Mononuclear cell (primary cell): ENCODE data around the gene UGP2. TPM values are rescaled to one million over a fixed set of nuclear protein-coding genes. Genes with fewer than 3 reads are reported as not detected.
"Not testable (repeated sequence)": the region's sequence is repeated elsewhere in the genome, so short reads cannot be mapped to it uniquely, and the experiment has no call there.

Experiments
- H3K27me3 ChIP-seq: 2 replicates; pipeline ENCODE4 v1.6.0; 2011; ENCODE audit warnings: low read length, control low read depth; ENCODE audit not compliant: insufficient read depth
- H3K4me1 ChIP-seq: 2 replicates; pipeline ENCODE4 v1.5.1; 2011; ENCODE audit warnings: mild to moderate bottlenecking, low read length, control low read depth; ENCODE audit not compliant: insufficient read depth
- H3K4me3 ChIP-seq: 2 replicates; pipeline ENCODE4 v1.5.1; 2011; ENCODE audit warnings: mild to moderate bottlenecking, low read length, moderate library complexity
- H3K9me3 ChIP-seq: 2 replicates; pipeline ENCODE4 v1.5.1; 2011; ENCODE audit warnings: low read depth, mild to moderate bottlenecking, control low read depth, low read length
- total RNA-seq: library from RNA; depleted of rRNA; stranded (reverse); fragments of >200 nt; gene quantifications from one replicate; pipeline ENCODE4 v1.2.3, GENCODE V29; 2012

Gene UGP2
- total RNA-seq, result 57.4 TPM

DNA sequence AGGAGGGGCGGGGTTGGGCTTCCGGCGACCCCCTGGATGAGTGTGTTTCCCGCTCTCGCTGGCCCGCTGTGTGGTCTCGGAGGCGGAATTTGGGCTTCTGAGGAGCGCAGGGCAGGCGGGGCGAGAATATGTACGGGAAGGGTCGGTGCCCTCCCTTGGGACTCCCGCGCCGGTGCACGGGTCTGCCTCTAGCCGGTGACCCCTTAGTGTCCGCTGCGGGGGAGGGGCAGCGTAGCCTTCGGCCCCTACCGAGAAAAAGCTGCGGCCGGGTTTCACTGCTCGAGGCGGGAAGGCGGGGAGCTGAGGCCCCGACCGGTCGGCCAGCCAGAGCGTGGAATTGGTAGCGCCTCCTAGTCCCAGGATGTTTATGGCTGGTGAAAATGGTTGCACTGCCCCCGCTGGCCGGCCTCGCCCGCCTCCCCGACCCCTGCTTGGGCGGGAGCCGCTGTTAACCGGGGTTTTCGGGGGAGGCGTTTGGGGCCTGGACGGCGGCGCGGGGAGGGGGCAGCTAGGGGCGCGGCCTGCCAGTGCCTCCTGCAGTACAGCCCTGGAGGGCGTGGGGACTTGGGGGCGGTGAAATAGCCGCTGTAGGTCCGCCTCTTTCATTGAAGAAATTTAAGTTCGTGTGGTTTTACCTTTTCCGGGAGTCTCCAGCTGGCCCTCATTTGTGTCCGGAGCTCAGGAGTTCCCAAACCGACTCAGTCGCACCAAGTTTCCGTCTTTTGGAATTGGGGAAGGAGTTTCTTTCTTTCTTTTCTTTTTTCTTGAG lies at the start of gene UGP2:
Gene UGP2 (plus strand): TSS at position 643 of the 769 bp plus-strand sequence. CDS start 290 bp downstream, outside the sequence.
- Histone ChIP-seq H3K9me3 (no peaks in the 10 kb centered on the region), H3K4me1 (peaks cover 32% of the 10 kb centered on the region), H3K27me3 (no peaks in the 10 kb centered on the region), H3K4me3 (peak within 1 kb of the TSS; percentile 96)

DNA sequence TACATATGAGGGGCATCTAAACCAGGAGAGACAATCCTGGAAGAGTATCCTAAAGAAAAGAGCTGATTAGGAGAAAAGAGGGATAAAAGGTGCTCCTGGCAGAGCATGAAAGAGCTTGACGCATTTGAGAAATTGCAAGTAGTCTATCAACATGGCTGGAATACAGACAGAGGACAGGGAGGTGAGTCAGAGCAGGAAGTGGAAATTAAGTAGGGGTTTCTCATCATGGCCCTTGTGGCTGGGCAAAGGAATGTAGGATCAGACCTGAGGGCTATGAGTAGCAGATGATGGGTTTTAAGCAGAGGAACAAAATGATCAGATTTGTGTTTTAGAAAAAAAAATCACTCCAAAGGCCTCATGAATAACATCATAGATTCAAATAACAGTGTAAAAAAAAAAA lies 49.2 kb upstream of the UGP2 start:
- H3K9me3 ChIP-seq, result no peaks in the 10 kb centered on the region
- no peak overlapping the region for H3K4me3 ChIP-seq
- no peaks in the 10 kb centered on the region for H3K4me1 ChIP-seq
- no peaks in the 10 kb centered on the region for H3K27me3 ChIP-seq

DNA sequence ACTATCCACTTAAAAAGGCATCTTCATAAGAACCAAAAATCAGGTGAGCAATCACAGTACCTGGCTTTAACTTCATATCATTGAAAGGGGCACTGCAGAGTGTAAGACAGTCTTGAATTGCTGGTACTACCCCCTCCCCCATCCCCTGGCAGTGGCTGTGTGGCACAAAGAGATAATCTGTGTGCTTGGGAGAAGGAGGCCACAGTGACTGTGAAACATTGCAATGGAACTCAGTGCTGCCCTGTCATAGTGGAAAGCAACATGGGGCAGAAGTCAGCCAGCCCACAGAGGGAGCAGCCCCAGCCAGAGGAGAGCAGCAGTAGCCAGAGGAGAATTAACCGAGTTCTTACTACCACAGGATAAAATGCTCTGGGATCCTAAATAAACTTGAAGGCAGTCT lies 45.3 kb upstream of the UGP2 start:
- Histone ChIP-seq H3K4me3 (no peak overlapping the region), H3K4me1 (no peaks in the 10 kb centered on the region), H3K9me3 (no peaks in the 10 kb centered on the region), H3K27me3 (no peaks in the 10 kb centered on the region)

DNA sequence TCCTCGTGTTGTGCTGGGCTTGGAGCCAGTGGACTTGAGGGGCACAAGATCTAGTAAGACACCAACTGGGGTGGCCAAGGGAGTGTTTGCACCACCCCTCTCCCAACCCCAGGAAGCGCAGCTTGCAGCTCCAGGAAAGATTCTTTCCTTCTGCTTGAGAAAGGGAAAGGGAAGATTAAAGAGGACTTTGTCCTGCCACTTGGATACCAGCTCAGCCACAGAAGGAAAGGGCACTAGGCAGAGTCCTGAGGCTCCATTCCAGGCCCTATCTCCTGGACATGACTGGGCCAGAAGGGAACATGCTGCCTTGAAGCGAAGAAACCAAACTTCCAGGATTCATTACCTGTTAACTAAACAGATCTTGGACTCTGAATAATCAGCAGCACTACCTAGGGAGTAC lies 44.9 kb upstream of the UGP2 start:
- H3K9me3 ChIP-seq, result no peaks in the 10 kb centered on the region
- no peaks in the 10 kb centered on the region for H3K4me1 ChIP-seq
- H3K4me3 ChIP-seq, result no peak overlapping the region
- no peaks in the 10 kb centered on the region for H3K27me3 ChIP-seq

DNA sequence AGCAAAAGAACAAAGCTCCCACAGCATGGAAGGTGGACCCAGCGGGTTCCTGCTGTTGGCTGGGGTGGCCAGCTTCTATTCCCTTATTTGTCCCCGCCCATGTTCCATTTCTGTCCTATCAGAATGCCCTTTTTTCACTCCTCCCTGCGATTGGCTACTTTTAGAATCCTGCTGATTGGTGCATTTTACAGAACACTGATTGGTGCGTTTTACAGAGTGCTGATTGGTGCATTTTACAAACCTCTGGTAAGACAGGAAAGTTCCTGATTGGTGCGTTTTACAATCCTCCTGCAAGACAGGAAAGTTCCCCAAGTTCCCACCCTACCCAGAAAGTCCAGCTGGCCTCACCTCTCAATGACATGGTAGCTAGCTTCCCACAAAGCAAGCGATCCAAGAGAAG lies 40.2 kb upstream of the UGP2 start:
- Histone ChIP-seq H3K4me1 (no peaks in the 10 kb centered on the region), H3K27me3 (no peaks in the 10 kb centered on the region), H3K9me3 (no peaks in the 10 kb centered on the region), H3K4me3 (no peak overlapping the region)

- no peaks in the 10 kb centered on the region for H3K4me1 ChIP-seq
- no peaks in the 10 kb centered on the region for H3K9me3 ChIP-seq
- H3K4me3 ChIP-seq, result no peak overlapping the region
- no peaks in the 10 kb centered on the region for H3K27me3 ChIP-seq
Observed at GRCh38 chr2:63805412-63805811, 36.3 kb upstream of the UGP2 start.

DNA sequence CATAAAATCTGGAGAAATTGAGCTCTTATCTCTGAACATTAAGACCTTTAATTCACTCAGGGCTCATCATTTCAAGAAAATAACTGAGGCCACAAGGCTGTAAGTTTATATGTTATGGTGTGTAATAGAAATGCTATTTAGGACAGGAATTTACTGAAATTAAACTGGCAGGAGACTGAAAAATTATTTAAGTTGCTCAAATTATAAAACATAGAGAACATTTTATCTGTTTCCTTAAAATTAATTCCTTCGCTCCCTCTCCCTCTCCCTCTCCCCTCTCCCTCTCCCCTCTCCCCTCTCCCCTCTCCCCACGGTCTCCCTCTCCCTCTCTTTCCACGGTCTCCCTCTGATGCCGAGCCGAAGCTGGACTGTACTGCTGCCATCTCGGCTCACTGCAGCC lies 33.7 kb upstream of the UGP2 start:
- H3K4me1 ChIP-seq, H3K9me3 ChIP-seq, H3K27me3 ChIP-seq, H3K4me3 ChIP-seq: not testable (repeated sequence)

DNA sequence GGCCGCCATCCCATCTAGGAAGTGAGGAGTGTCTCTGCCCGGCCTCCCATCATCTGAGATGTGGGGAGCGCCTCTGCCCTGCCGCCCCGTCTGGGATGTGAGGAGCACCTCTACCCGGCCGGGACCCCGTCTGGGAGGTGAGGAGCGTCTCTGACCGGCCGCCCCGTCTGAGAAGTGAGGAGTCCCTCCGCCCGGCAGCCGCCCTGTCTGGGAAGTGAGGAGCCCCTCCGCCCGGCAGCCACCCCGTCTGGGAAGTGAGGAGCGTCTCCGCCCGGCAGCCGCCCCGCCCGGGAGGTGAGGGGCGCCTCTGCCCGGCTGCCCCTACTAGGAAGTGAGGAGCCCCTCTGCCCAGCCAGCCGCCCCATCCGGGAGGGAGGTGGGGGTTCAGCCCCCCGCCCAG lies 32.8 kb upstream of the UGP2 start:
- H3K27me3 ChIP-seq, H3K4me1 ChIP-seq, H3K4me3 ChIP-seq, H3K9me3 ChIP-seq: not testable (repeated sequence)

GRCh38 chr2:63811063-63811462 lies 30.6 kb upstream of the UGP2 start:
- no peak overlapping the region for H3K4me3 ChIP-seq
- H3K9me3 ChIP-seq, result no peaks in the 10 kb centered on the region
- no peaks in the 10 kb centered on the region for H3K27me3 ChIP-seq
- no peaks in the 10 kb centered on the region for H3K4me1 ChIP-seq

DNA sequence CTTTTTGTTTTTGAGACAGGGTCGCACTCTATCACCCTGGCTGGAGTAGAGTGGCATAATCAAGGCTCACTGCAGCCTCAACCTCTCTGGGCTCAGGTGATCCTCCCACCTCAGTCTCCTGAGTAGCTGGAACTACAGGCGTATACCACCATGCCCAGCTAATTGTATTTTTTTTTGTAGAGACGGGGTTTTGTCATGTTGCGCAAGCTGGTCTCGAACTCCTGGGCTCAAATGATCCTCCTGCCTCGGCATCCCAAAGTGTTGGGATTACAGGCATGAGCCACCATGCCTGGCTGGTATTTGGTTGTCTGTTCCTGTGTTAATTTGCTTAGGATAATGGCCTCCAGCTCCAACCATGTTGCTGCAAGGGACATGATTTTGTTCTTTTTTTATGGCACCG lies 29.8 kb upstream of the UGP2 start:
- H3K9me3 ChIP-seq, H3K27me3 ChIP-seq, H3K4me1 ChIP-seq, H3K4me3 ChIP-seq: not testable (repeated sequence)

GRCh38 chr2:63814114-63814513 lies 27.6 kb upstream of the UGP2 start:
- H3K9me3 ChIP-seq, result no peaks in the 10 kb centered on the region
- no peak overlapping the region for H3K4me3 ChIP-seq
- H3K4me1 ChIP-seq, result no peaks in the 10 kb centered on the region
- no peaks in the 10 kb centered on the region for H3K27me3 ChIP-seq

GRCh38 chr2:63817382-63817781 lies 24.3 kb upstream of the UGP2 start:
- Histone ChIP-seq H3K4me1 (peaks cover 4% of the 10 kb centered on the region), H3K4me3 (no peak overlapping the region), H3K27me3 (no peaks in the 10 kb centered on the region), H3K9me3 (no peaks in the 10 kb centered on the region)

DNA sequence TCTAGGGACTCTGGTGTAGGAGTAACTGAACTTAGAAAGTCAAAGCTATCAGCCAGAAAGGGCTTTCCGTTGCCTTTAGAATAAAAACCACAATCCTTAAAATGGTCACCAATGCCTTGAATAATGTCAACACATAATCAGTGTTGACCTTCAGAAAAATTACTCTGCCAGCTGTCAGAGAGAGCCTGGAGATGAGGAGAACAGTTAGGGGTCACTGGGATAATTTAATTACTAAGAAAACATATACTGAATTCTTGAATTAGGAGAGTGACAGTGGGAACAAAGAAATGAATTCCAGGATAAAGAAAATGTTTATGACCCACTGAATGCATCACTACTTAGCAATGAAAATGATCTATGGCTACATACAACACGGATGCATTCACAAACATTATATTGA lies 23.4 kb upstream of the UGP2 start:
- H3K27me3 ChIP-seq, result no peaks in the 10 kb centered on the region
- peaks cover 4% of the 10 kb centered on the region for H3K4me1 ChIP-seq
- no peaks in the 10 kb centered on the region for H3K9me3 ChIP-seq
- H3K4me3 ChIP-seq, result no peak overlapping the region

DNA sequence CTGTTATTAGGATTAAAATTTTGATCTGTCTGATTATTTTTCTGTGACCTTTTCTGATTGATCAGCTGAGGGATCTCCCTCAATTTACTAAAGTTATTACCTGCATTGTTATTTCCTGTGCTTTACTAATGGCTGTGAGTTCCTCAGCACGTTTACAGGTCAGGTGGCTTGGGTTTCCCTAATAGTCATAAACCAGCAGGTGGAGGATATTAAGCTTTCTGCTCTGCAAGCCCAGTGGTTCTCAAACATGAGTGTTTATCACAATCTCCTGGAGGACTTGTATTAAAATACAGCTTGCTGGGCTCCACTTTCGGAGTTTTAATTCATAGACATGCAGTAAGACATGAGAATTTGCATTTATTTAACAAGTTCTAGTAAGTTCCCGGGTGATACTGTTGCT lies 22.4 kb upstream of the UGP2 start:
- Histone ChIP-seq H3K4me1 (peaks cover 4% of the 10 kb centered on the region), H3K9me3 (no peaks in the 10 kb centered on the region), H3K4me3 (no peak overlapping the region), H3K27me3 (no peaks in the 10 kb centered on the region)

DNA sequence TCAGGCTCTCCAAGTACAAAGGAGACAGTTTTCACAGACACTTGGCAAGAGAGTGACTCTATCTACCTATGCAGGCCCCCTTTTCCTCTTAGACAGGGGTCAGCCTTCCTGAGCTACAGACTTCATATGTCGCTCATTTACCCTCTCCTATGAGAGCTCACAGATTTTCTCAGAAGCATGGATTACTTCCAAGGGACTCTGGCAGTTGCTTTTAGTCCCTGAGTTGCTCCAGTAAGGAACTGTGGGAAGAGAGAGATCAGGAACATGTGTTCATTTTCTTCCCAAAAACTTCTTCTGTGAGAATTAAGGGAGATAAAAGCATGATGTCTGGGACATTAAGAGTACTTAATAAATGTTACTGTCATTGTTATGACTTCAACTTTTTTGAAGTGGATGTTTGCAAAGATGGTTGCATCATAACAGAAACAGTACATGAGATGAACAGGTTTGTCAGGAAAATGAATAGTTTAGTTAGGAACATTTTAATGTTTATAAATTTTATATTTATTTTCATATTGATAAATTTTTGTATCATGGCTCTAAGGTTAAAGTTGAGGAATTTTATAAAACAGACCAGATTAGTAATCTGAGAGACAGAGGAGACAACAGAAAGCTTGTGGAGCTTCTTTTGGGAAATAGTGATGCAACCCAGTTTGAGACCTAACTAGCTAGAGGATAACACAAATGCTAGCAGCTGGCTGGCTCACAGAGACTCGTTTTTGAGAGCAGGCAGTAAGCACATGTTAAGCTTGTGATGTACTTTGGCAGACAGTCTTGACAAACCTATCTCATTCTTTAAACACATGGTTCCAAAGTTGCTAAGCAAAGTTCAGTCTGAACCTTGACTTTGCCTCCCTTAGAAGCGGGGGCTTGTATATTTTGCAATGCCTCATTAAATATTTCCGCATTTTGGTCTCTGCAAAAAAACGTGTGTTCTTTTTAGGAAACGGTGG lies 21.7 kb upstream of the UGP2 start:
- no peaks in the 10 kb centered on the region for H3K27me3 ChIP-seq
- H3K9me3 ChIP-seq, result no peaks in the 10 kb centered on the region
- H3K4me1 ChIP-seq, result peaks cover 4% of the 10 kb centered on the region
- no peak overlapping the region for H3K4me3 ChIP-seq
